Activated naive CD4-positive, alpha-beta T cell treated with anti-CD3 and anti-CD28 coated beads, Interleukin-2, amount 50 U/mL, for 24 hours (primary cell): ENCODE measurements around the gene RAB7A.

Experiments used
- H3K27ac Mint-ChIP-seq: one replicate; pipeline ENCODE4 v1.8.0; 2021; ENCODE audit warnings: mild to moderate bottlenecking, mixed read lengths
- H3K27me3 Mint-ChIP-seq: one replicate; pipeline ENCODE4 v1.8.0; 2021; ENCODE audit warnings: mixed read lengths
- H3K36me3 Mint-ChIP-seq: one replicate; pipeline ENCODE4 v1.8.0; 2021; ENCODE audit warnings: mixed read lengths
- H3K4me1 Mint-ChIP-seq: one replicate; pipeline ENCODE4 v1.8.0; 2021; ENCODE audit warnings: mixed read lengths
- H3K4me3 Mint-ChIP-seq: one replicate; pipeline ENCODE4 v1.8.0; 2021; ENCODE audit warnings: mild to moderate bottlenecking, mixed read lengths
- H3K9me3 Mint-ChIP-seq: one replicate; pipeline ENCODE4 v1.8.0; 2021; ENCODE audit warnings: mixed read lengths

The RAB7A gene

DNA sequence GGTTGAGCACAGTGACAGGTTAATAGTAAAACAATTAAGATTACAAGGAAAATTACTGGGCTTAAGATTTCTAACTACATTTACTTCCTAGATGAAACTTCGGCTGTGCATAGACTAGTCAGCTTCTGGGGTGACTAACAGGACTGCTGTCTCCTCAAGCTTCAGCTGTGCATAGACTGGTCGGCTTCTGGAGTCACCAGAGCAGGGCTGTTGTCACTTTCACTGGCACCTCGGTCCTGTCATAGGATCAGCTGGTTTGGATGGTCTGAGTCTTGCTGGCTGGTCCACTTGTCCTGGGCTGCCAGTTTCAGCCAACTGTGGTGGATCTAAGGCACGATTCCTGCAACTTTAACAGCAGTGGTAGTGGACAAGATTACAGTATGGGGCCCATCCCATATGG lies 129.6 kb downstream of the RAB7A start:
- Mint-ChIP-seq H3K36me3 (peaks cover 11% of the 10 kb centered on the region), H3K9me3 (no peaks in the 10 kb centered on the region), H3K27ac (no peak overlapping the region), H3K4me3 (no peak overlapping the region), H3K27me3 (no peaks in the 10 kb centered on the region), H3K4me1 (no peaks in the 10 kb centered on the region)

DNA sequence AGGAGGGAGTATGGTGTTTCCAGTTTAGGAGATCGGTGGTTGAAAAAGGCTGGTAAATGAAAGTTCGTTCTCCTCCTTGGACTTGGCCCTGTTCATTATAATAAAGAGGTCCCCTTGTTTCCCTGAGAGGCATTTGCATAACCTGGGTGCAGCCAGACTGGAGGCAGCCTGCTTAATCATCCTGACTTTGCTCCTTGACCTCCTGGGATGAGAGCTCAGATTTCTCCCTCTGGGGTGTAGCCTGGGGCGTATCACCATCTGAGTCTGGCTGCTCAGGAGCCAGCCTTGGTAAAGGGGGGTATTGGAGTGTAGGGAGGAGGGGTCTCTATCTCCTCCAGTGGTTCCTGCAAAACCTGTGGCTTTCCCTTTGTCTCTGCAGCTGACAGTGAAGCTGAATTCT lies 132.2 kb downstream of the RAB7A start:
- Mint-ChIP-seq H3K4me3 (no peak overlapping the region), H3K27me3 (no peaks in the 10 kb centered on the region), H3K9me3 (no peaks in the 10 kb centered on the region), H3K36me3 (peaks cover 14% of the 10 kb centered on the region), H3K27ac (no peak overlapping the region), H3K4me1 (no peaks in the 10 kb centered on the region)

DNA sequence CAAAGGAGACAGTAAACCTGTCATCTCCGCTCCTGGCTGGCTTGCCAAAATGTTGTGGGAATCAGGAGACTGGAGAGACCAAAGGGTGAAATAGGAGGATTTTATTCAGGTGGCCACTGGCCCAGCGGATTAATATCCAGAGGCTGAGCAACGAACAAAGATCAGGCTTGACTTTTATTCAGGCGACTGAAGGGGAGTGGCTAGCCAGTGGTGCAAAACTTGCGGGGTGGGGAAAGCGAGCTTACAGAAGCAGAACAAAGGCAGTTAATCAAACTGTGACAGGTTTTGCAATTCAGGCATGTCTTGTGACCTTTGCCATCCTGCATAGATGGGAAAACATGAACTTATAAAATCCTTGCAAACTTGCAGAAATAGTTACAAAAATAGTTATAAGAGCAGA lies 133.6 kb downstream of the RAB7A start:
- peaks cover 10% of the 10 kb centered on the region for H3K36me3 Mint-ChIP-seq
- H3K27me3 Mint-ChIP-seq = no peaks in the 10 kb centered on the region
- H3K9me3 Mint-ChIP-seq = no peaks in the 10 kb centered on the region
- H3K4me3 Mint-ChIP-seq = no peak overlapping the region
- H3K27ac Mint-ChIP-seq = no peak overlapping the region
- no peaks in the 10 kb centered on the region for H3K4me1 Mint-ChIP-seq

DNA sequence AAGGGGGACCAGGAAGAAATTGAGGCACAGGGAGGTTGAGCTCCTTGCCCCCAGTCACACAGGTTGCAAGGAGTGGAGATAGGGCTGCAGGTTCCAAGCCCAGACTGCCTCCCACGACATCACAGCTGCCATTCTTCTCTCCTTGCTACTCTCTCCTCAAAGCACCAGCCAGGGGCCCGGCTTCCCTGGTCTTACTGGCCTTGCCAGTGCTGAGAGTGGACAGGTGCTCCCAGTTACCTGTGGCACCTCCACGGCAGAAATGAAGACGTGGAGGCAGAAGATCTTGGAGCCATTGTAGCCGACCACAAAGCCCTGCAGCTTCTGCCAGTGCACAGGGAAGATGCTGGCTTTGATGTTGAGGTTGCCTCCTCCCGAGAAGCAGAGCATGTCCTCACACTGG lies 135.5 kb downstream of the RAB7A start:
- H3K9me3 Mint-ChIP-seq = no peaks in the 10 kb centered on the region
- no peak overlapping the region for H3K4me3 Mint-ChIP-seq
- peaks cover 9% of the 10 kb centered on the region for H3K36me3 Mint-ChIP-seq
- H3K27me3 Mint-ChIP-seq = no peaks in the 10 kb centered on the region
- no peaks in the 10 kb centered on the region for H3K4me1 Mint-ChIP-seq
- H3K27ac Mint-ChIP-seq = no peak overlapping the region

DNA sequence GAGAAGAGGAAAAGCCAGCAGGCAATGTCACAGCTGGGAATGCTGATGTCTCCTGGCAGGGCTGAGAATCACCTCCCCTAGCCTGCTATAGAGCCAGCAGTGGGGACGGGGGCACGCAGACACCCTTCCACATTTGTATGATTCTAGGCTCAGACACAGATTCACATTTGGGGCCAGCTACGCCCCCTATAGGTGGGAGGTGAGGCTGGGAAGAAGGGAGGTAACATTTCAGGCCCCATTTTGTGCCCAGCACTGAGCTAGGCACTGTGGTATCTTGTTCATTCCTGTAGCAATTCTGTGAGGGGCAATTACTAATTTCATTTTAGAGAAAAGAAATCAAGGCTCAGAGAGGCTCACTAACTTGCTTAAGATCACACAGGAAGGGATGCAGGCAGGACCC lies 137.6 kb downstream of the RAB7A start:
- H3K27me3 Mint-ChIP-seq = no peaks in the 10 kb centered on the region
- H3K36me3 Mint-ChIP-seq = peaks cover 9% of the 10 kb centered on the region
- H3K4me3 Mint-ChIP-seq = no peak overlapping the region
- no peaks in the 10 kb centered on the region for H3K9me3 Mint-ChIP-seq
- H3K27ac Mint-ChIP-seq = no peak overlapping the region
- H3K4me1 Mint-ChIP-seq = no peaks in the 10 kb centered on the region
